Nephron (organoid): Measurements from ENCODE around the gene MORN1.

ENCODE experiments used
- H3K27ac Mint-ChIP-seq, 3 experiments: 2 replicates each; pipeline ENCODE4 v1.8.0; 2020; ENCODE audit warnings: mixed read lengths in 3 of 3, mild to moderate bottlenecking in 2 of 3, moderate library complexity in 1 of 3
- H3K27me3 Mint-ChIP-seq: 2 replicates; pipeline ENCODE4 v1.8.0; 2021; ENCODE audit warnings: low read depth, mild to moderate bottlenecking, moderate library complexity, mixed read lengths
- H3K36me3 Mint-ChIP-seq: 2 replicates; pipeline ENCODE4 v1.8.0; 2020; ENCODE audit warnings: low read depth, mixed read lengths
- H3K4me1 Mint-ChIP-seq: 2 replicates; pipeline ENCODE4 v1.8.0; 2020; ENCODE audit warnings: mixed read lengths
- H3K4me3 Mint-ChIP-seq, 3 experiments: 2 replicates each; pipeline ENCODE4 v1.8.0; 2020; ENCODE audit warnings: mild to moderate bottlenecking in 3 of 3, mixed read lengths in 3 of 3, moderate library complexity in 2 of 3
- H3K9me3 Mint-ChIP-seq: 2 replicates; pipeline ENCODE4 v1.8.0; 2020; ENCODE audit warnings: mixed read lengths
- CTCF ChIP-seq, 3 experiments: fragments of 200-600 bp; sonication (generic); IDR thresholded peaks; one replicate each; pipeline ENCODE4 v1.5.0; 2021; ENCODE audit warnings: antibody characterized with exemption in 3 of 3; ENCODE audit not compliant: unreplicated experiment in 3 of 3

The MORN1 gene

DNA sequence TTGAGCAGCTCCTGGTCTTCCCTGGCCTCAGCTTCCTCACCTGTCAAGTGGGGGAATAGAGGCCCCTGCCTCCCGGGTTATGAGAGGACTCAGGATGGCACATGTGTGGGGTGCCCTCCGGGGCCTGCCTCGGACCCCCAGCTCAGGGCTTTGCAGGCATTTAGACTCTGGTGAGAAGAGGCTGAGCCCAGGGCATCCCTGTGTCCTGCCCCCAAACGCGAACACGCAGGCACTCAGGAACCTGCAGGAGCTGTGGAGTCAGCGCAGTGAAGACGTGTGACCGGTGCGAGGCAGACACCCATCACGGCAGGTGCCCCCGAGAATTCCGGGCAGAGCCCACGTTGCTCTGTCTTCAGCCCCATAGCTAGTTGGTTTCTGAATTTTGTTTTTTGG, 26.5 kb upstream of the MORN1 start:
- H3K9me3 Mint-ChIP-seq: no peaks in the 10 kb centered on the region

DNA sequence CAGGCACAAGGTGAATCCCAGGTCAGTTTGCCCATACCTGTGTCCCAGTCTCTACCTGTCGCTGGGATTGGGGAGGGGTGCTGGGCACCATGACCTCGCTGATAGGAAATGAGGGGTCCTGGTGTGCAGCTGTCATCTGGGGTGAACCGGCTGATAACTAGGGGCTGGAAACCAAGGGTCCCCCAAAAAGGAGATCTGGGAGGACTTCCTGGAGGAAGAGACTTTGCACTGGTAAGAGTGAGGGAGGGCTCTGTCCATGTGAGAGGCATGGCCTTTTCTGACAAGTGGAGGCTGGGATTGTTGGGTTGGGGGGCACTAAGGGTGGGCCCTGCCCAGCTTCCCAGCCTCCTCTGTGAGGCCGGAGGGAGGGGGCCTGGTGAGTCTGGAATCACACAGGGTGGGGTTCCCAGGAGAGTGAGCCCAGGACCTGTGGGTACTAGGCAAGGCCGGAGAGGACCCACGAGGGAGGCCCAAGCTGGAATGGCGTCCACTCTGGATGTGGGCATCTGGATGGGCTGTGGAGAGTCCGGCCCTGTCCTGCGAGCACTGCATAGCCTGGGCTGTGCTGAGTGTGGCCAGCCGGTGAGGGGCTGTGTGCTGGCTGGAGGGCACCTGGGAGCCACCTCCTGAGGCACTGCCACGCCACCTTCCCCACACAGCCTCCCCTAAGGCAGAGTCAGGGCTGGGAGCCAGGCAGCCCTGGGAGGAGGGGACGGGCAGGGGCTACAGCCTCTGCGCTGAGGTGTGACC, 25.9 kb upstream of the MORN1 start:
- H3K4me1 Mint-ChIP-seq: peaks cover 8% of the 10 kb centered on the region
- no peak overlapping the region for H3K4me3 Mint-ChIP-seq
- no peaks in the 10 kb centered on the region for H3K9me3 Mint-ChIP-seq
- TF ChIP-seq CTCF (IDR thresholded peaks at IDR 0.05; ENCODE audit: unreplicated experiment in 3 of 3): no peak
- H3K36me3 Mint-ChIP-seq: no peaks in the 10 kb centered on the region
- no peak overlapping the region for H3K27ac Mint-ChIP-seq
- H3K27me3 Mint-ChIP-seq: peaks cover 37% of the 10 kb centered on the region

More for the DNA sequence above, 26.5 kb upstream of the MORN1 start:
- Mint-ChIP-seq H3K27ac (no peak overlapping the region), H3K36me3 (no peaks in the 10 kb centered on the region), H3K4me3 (no peak overlapping the region), H3K27me3 (peaks cover 37% of the 10 kb centered on the region), H3K4me1 (peaks cover 8% of the 10 kb centered on the region)
- no peak for TF ChIP-seq CTCF (IDR thresholded peaks at IDR 0.05; ENCODE audit: unreplicated experiment in 3 of 3)

- H3K4me3 Mint-ChIP-seq: no peak overlapping the region
- H3K27ac Mint-ChIP-seq: no peak overlapping the region
- H3K27me3 Mint-ChIP-seq: peaks cover 34% of the 10 kb centered on the region
- H3K9me3 Mint-ChIP-seq: no peaks in the 10 kb centered on the region
- no peaks in the 10 kb centered on the region for H3K36me3 Mint-ChIP-seq
- H3K4me1 Mint-ChIP-seq: peaks cover 8% of the 10 kb centered on the region
- no peak for TF ChIP-seq CTCF (IDR thresholded peaks at IDR 0.05; ENCODE audit: unreplicated experiment in 3 of 3)
Measured at GRCh38 chr1:2416403-2416802, 25.0 kb upstream of the MORN1 start.

- Mint-ChIP-seq H3K27me3 (peaks cover 34% of the 10 kb centered on the region), H3K9me3 (no peaks in the 10 kb centered on the region), H3K4me1 (peaks cover 8% of the 10 kb centered on the region), H3K36me3 (no peaks in the 10 kb centered on the region), H3K27ac (no peak overlapping the region), H3K4me3 (no peak overlapping the region)
- TF ChIP-seq CTCF (IDR thresholded peaks at IDR 0.05; ENCODE audit: unreplicated experiment in 3 of 3): no peak
Measured at GRCh38 chr1:2415801-2416208, 24.5 kb upstream of the MORN1 start.

DNA sequence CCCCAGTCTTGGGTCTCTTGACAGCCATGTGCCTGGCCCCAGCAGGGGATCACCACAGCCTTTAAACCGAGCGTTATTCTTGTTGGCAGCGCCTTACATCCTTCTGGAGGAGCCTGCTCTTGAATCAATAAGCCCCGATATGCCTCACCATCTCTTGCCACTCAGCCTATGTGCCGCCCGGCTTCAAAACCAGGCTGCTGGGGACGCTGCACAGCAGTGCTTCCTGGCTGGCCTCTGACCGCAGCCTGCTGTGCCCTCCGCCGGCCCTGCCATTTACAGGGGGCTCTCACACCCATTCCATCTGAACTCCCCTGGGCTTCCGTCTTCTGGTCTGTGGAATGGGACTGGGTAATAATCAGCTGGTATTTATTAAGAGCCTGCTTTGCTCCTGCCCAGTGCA, 24.0 kb upstream of the MORN1 start:
- Mint-ChIP-seq H3K27ac (no peak overlapping the region), H3K9me3 (no peaks in the 10 kb centered on the region), H3K4me1 (peaks cover 8% of the 10 kb centered on the region), H3K36me3 (peaks cover 3% of the 10 kb centered on the region), H3K27me3 (peaks cover 34% of the 10 kb centered on the region), H3K4me3 (peak overlapping the region; percentile 18 to 64 (median 60))
- no peak for TF ChIP-seq CTCF (IDR thresholded peaks at IDR 0.05; ENCODE audit: unreplicated experiment in 3 of 3)
